ENCODE results near the gene RAPGEF4.

Gene RAPGEF4

DNA sequence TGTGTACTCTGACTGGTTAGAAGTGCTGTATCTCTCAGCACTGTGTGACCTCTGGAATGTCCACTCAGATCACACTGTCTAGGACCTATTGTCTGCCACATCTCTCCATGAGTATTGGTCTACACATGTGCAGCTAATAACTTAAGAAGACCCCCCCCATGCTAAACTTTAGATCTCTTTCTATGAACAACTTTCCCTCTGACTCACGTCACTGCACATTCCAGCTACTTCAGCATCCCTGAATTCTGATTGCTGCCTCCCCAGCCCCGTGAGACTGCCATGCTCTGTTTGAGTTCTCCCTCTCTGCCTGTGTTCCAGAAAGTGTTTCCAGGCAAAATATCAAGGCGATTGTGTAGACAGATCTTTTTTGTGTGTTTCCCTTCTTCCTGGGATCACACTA, 41.8 kb downstream of the RAPGEF4 start:
- no peak for DNase-seq (ENCODE audit: extremely low spot score)
- ChIA-PET POLR2A (no interaction called here), CTCF (no interaction called here)
- TF ChIP-seq, protein P1, sequence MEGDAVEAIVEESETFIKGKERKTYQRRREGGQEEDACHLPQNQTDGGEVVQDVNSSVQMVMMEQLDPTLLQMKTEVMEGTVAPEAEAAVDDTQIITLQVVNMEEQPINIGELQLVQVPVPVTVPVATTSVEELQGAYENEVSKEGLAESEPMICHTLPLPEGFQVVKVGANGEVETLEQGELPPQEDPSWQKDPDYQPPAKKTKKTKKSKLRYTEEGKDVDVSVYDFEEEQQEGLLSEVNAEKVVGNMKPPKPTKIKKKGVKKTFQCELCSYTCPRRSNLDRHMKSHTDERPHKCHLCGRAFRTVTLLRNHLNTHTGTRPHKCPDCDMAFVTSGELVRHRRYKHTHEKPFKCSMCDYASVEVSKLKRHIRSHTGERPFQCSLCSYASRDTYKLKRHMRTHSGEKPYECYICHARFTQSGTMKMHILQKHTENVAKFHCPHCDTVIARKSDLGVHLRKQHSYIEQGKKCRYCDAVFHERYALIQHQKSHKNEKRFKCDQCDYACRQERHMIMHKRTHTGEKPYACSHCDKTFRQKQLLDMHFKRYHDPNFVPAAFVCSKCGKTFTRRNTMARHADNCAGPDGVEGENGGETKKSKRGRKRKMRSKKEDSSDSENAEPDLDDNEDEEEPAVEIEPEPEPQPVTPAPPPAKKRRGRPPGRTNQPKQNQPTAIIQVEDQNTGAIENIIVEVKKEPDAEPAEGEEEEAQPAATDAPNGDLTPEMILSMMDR (IDR thresholded peaks at IDR 0.05; ENCODE audit: control extremely low read depth, extremely low read depth, low read depth, missing control alignments), result no peak

DNA sequence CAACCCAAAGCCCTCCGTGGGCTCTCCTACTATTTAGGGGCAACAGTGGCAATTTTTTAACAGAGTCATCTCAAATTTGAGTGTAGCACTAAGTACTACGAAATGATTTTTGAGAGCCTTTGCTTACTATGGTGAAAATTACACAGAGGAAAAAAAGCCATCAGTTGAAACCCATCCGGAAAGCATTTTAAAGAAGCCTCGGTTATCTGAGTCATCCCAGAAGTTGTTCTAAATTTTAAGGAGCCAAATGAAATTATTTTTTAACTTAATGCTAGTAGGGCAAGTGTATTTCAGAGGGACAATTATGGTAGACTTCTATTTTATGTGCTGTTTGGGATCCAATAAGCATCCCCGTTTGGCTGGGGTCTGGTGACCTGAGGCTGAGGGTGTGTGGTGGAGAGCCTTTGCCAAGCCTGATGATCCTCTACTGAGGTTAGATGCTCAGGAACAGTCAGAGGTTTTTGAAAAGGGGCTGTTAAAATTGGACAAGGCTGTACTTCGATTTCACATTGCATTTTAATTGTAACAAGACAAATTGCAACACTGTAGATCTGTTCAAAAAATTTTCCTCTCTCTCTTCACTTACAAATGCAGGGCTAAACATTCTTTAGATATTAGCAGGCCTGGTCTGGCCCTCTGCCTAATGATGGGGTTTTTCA, 47.0 kb downstream of the RAPGEF4 start:
- TF ChIP-seq, protein P1 (IDR thresholded peaks at IDR 0.05; ENCODE audit: control extremely low read depth, extremely low read depth, low read depth, missing control alignments), result no peak
- CTCF ChIA-PET, result no interaction called here
- DNase-seq (ENCODE audit: extremely low spot score), result no peak
- POLR2A ChIA-PET, result no interaction called here

DNA sequence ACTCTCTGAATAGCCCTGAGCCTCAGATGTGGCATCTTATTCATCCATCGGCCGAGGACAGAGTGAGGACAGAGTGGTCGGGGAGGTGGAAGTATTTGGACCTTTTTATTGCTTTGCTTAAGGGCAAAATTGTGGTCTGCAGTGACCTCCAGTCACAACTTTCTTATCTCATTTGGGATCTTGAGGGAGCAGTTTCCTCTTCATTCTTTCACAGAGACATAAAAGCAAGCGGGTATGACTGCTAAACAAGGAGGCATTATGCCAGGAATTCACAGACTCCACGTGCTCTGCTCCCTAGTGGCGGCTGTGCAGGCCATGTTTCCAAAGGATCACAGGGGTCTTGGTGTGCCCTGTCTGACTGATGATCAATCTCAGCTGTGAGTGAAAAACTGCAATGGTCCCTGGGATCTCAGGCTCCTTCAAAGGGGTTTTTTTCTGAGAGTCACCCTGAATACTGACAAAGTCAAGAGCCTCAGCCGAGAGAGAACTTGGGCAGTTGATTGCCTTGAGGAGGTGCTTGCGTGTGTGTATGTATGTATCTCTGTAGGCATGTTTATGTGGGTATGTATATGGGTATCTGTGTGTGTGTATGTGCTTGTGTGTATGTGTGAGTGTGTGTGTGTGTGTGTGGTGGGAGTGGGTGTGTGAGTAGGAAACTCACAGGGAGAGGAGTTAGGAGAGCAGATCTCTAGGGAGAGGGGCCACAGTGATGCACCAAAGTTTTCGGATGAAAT, 47.7 kb downstream of the RAPGEF4 start:
- ChIA-PET POLR2A (no interaction called here), CTCF (no interaction called here)
- TF ChIP-seq, protein P1 (IDR thresholded peaks at IDR 0.05; ENCODE audit: control extremely low read depth, extremely low read depth, low read depth, missing control alignments), result no peak
- no peak for DNase-seq (ENCODE audit: extremely low spot score)

DNA sequence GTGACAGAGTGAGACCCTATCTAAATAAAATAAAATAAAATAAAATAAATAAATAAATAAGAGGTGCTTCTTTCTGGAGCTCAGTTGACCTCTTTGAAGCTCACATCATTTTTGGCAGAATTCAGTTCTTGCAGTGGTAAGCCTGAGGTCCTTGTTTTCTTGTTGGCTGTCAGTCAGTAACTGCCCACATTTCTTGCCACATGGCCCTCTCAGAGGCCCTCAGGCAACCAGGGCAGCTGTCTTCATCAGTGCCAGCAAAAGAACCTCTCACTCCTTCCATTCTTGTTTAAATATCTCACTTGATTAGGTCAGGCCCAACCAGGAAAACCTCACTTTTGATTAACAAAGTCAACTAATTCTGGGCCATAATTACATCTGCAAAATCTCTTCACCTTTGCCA, 53.2 kb downstream of the RAPGEF4 start:
- DNase-seq (ENCODE audit: extremely low spot score), result no peak
- TF ChIP-seq, protein P1 (IDR thresholded peaks at IDR 0.05; ENCODE audit: control extremely low read depth, extremely low read depth, low read depth, missing control alignments), result no peak
- CTCF ChIA-PET, result interaction anchor here (2.3 kb wide), 1 partner anchor 17 kb away, joined by 7 read pairs; no protein-coding TSS in a partner anchor
- POLR2A ChIA-PET, result no interaction called here

DNA sequence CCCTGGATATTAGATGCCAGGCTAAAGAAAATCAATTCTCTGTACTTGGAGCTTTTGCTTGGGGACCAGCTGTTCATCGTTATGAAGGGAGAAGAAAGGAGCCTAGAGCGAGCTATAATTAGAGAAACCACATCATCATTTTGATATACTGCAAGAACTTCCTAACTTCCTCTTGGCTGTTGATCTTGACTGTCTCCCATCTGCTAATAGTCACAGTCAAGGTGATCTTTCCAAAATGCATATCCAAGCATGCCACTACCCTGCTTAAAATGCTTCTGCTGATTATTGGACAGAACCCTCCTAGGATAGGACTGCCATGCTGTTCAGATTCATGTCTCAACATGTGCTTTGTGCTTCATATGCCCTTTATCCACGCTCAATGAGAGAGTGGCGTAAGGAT, 54.8 kb downstream of the RAPGEF4 start:
- TF ChIP-seq, protein P1 (IDR thresholded peaks at IDR 0.05; ENCODE audit: control extremely low read depth, extremely low read depth, low read depth, missing control alignments), result no peak
- ChIA-PET CTCF (no interaction called here), POLR2A (no interaction called here)
- DNase-seq (ENCODE audit: extremely low spot score), result no peak

DNA sequence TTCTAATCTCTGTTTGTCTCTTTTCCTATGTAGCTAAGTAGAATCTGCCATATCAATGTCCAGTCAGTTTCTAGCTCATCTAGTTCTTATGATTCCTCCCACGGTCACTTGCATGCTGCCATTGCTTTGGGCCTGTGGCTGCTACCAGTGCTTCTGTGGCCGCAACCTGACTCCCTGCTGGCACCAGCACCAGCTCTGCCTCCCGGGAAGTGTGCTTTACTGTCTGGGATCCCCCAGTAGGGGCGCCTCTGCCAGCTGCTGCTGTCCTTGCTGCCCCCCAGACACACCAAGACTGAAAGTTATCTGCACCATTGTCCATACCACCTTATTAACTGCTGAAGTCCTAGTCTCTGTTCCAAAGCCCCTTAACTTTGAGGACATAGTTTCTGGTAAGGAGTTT, 56.3 kb downstream of the RAPGEF4 start:
- CTCF ChIA-PET, result no interaction called here
- TF ChIP-seq, protein P1 (IDR thresholded peaks at IDR 0.05; ENCODE audit: control extremely low read depth, extremely low read depth, low read depth, missing control alignments), result no peak
- no peak for DNase-seq (ENCODE audit: extremely low spot score)
- POLR2A ChIA-PET, result no interaction called here

All from GM10248 (cell line).